Measurements from ENCODE around the gene VAV1. TPM values are rescaled to one million over a fixed set of nuclear protein-coding genes. Genes with fewer than 3 reads are reported as not detected.

Gene VAV1
- total and polyA plus RNA-seq, 9 of the 15 experiments (the other 6 are each of a cell fraction or from before 2014, with no cell fraction given): 0.46 to 20.1 (median 11.1) TPM

DNA sequence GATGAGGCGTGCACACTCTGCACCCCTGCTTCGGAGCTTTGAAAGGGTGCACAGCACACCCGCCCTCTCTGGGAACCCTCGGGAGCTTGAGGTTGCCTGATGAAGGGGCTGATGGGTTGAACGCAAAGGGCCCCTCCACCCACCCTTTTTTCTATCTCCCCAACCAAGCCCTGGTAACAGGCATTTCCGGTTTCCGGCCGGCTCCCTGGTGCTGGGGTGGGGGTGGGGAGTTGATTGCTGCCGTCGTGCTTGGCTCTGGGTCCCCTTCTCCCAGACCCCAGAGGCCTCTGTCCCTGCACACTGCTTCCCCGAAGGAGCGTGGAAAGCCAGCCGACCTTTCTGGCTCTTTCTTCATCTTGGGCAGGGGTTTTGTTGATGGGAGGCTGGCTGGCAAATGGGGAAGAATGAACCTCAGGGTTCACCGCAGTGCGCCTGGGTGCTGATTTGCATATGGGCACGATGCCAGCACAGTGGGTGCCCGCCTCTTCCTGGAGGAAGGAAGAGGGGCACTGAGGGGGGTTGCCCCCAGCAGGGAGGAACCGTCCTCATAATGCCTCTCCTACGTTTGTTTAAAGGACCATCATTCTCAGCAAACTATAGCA, 29.1 kb downstream of the VAV1 start (continued):
- TF ChIP-seq HDAC3 (IDR thresholded peaks at IDR 0.05; ENCODE audit: borderline replicate concordance, partially characterized antibody) (no peak), STAT5A (IDR thresholded peaks at IDR 0.05; ENCODE audit: borderline replicate concordance, low read length) (no peak), C11orf30 (IDR thresholded peaks at IDR 0.05; ENCODE audit: low read depth) (no peak), TRIM24 (IDR thresholded peaks at IDR 0.05) (no peak), ETV1 (tag; conservative IDR thresholded peaks at IDR 0.05; ENCODE audit: low read depth) (peak; percentile 45; the same call in 1 of the 2 replicates), FOXJ2 (tag; IDR thresholded peaks at IDR 0.05) (no peak), FOXA3 (CRISPR knock-in tag; conservative IDR thresholded peaks at IDR 0.05 in 1 of 2, IDR thresholded peaks at IDR 0.05 in 1 of 2) (no peak), ZNF175 (CRISPR knock-in tag; IDR thresholded peaks at IDR 0.05; ENCODE audit: low read depth) (no peak), ASH1L (IDR thresholded peaks at IDR 0.05; ENCODE audit: borderline replicate concordance, low read depth, partially characterized antibody) (no peak), MTA3 (IDR thresholded peaks at IDR 0.05; ENCODE audit: borderline replicate concordance) (no peak), ZNF408 (CRISPR knock-in tag; IDR thresholded peaks at IDR 0.05; ENCODE audit: low read depth) (no peak), ZNF551 (CRISPR knock-in tag; IDR thresholded peaks at IDR 0.05) (no peak), ARHGAP35 (IDR thresholded peaks at IDR 0.05; ENCODE audit: partially characterized antibody) (no peak), ZNF41 (CRISPR knock-in tag; conservative IDR thresholded peaks at IDR 0.05) (no peak), MTA2 (IDR thresholded peaks at IDR 0.05; ENCODE audit: low read depth) (no peak), ZBED1 (IDR thresholded peaks at IDR 0.05) (no peak), CBX2 (IDR thresholded peaks at IDR 0.05; ENCODE audit: insufficient read depth, low read length, poor library complexity, severe bottlenecking) (no peak), POLR2AphosphoS5 (IDR thresholded peaks at IDR 0.05; ENCODE audit: control insufficient read depth, insufficient read depth, low read depth, low read length) (no peak), FOXK1 (CRISPR knock-in tag; IDR thresholded peaks at IDR 0.05; ENCODE audit: borderline replicate concordance) (no peak), HNRNPL (IDR thresholded peaks at IDR 0.05; ENCODE audit: low read depth, low read length) (no peak), OTX1 (CRISPR knock-in tag; IDR thresholded peaks at IDR 0.05) (no peak), KDM1A (IDR thresholded peaks at IDR 0.05) (no peak), CBX8 (IDR thresholded peaks at IDR 0.05; ENCODE audit: borderline replicate concordance, extremely low read depth, low read depth, low read length, poor library complexity, severe bottlenecking) (no peak), CREBBP (IDR thresholded peaks at IDR 0.05; ENCODE audit: low read depth, low read length) (no peak)
- TF ChIP-seq, protein P1, sequence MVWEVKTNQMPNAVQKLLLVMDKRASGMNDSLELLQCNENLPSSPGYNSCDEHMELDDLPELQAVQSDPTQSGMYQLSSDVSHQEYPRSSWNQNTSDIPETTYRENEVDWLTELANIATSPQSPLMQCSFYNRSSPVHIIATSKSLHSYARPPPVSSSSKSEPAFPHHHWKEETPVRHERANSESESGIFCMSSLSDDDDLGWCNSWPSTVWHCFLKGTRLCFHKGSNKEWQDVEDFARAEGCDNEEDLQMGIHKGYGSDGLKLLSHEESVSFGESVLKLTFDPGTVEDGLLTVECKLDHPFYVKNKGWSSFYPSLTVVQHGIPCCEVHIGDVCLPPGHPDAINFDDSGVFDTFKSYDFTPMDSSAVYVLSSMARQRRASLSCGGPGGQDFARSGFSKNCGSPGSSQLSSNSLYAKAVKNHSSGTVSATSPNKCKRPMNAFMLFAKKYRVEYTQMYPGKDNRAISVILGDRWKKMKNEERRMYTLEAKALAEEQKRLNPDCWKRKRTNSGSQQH (CRISPR knock-in tag; IDR thresholded peaks at IDR 0.05): no peak
- TF ChIP-seq, protein P2, sequence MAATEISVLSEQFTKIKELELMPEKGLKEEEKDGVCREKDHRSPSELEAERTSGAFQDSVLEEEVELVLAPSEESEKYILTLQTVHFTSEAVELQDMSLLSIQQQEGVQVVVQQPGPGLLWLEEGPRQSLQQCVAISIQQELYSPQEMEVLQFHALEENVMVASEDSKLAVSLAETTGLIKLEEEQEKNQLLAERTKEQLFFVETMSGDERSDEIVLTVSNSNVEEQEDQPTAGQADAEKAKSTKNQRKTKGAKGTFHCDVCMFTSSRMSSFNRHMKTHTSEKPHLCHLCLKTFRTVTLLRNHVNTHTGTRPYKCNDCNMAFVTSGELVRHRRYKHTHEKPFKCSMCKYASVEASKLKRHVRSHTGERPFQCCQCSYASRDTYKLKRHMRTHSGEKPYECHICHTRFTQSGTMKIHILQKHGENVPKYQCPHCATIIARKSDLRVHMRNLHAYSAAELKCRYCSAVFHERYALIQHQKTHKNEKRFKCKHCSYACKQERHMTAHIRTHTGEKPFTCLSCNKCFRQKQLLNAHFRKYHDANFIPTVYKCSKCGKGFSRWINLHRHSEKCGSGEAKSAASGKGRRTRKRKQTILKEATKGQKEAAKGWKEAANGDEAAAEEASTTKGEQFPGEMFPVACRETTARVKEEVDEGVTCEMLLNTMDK (IDR thresholded peaks at IDR 0.05; ENCODE audit: borderline replicate concordance, insufficient read depth, low read depth, low read length, poor library complexity, severe bottlenecking): no peak

All from K562 (cell line).